Thyroid gland (tissue), 4 donors: ENCODE results near the gene VPS35L.

Experiments
- CTCF ChIP-seq, 6 experiments: fragments of 200-600 bp in 3 of 6; fragments of 450-650 bp in 3 of 6; sonication (generic) in 3 of 6; IDR thresholded peaks; one replicate each; pipeline ENCODE4 v1.5.1; 2016 to 2019; ENCODE audit warnings: antibody characterized with exemption in 6 of 6, mild to moderate bottlenecking in 2 of 6, inconsistent platforms in 1 of 6, moderate library complexity in 1 of 6
- POLR2A ChIP-seq, 2 donors: fragments of 450-650 bp; IDR thresholded peaks; one replicate each; pipeline ENCODE4 v1.6.1; 2017; ENCODE audit warnings: antibody characterized with exemption in 2 of 2, mild to moderate bottlenecking in 2 of 2, moderate library complexity in 1 of 2

- TF ChIP-seq CTCF (IDR thresholded peaks at IDR 0.05) (no peak), POLR2A (IDR thresholded peaks at IDR 0.05) (no peak)
Observed at GRCh38 chr16:19522397-19522732, 33.1 kb upstream of the VPS35L start.
